ENCODE results near the gene STXBP4.
"Not testable (repeated sequence)": the region's sequence is repeated elsewhere in the genome, so short reads cannot be mapped to it uniquely, and the experiment has no call there.

Gene STXBP4

GRCh38 chr17:55040611-55041010 lies 72.0 kb downstream of the STXBP4 start:
- FAIRE-seq (no peak), DNase-seq (ENCODE audit: low spot score) (no peak)

DNA sequence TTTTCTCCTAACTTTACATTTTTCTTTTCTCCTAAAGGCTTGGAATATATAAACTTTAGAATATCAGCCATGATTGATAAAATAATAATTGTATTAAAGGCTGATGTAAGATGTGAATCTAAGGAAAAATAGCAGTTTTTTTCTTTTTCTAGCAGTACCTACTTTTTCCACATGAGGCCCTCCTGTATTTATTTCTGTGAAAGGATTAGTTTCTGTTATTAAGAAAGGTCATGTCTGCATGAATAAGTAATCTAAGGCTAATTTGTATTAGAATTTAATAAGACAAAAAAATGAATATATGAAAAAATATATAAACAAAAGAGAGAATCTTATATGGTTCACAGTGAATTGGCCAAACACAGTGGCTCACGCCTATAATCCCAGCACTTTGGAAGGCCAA lies 85.3 kb downstream of the STXBP4 start:
- FAIRE-seq = peak; percentile 51
- DNase-seq (ENCODE audit: low spot score) = no peak

GRCh38 chr17:55054429-55054828 lies 85.9 kb downstream of the STXBP4 start:
- no peak for FAIRE-seq
- DNase-seq (ENCODE audit: low spot score) = no peak

DNA sequence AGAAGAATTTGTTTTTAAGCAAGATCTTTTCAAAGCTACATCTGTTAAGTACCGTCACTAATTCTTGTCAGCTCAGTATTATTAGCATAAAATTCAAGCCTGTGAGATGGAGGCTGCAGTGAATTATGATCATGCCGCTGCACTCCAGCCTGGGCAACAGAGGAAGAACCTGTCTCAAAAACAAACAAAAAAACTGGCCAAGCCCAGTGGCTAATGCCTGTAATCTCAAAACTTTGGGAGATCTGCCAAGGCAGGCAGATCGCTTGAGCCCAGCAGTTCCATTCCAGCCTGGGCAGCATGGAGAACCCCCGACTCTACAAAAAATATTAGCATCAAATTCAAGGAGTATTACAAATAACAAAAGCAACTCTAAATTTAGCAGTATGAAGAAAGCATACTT lies 88.0 kb downstream of the STXBP4 start:
- DNase-seq (ENCODE audit: low spot score) (no peak), FAIRE-seq (no peak)

- FAIRE-seq = no peak
- DNase-seq (ENCODE audit: low spot score) = no peak
Measured at GRCh38 chr17:55057184-55057583, 88.6 kb downstream of the STXBP4 start.

DNA sequence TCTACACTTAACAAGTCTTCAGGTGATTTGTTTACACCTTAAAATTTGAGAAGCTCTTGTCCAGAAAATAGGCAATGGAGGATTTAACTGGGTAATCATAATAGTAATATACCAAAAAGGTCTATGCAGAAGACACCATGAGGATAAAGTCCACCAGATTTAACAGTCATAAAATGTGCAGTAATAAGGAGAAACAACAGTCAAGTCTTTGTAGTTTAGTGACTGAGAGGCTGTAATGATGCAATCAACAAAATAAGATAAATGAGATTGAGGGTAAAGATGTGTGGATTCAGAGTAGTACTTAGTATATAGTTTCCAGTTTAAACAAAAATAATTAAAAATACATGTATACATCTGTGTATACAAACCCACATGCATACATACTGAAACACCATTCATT lies 91.2 kb downstream of the STXBP4 start:
- DNase-seq (ENCODE audit: low spot score) (no peak), FAIRE-seq (no peak)

DNA sequence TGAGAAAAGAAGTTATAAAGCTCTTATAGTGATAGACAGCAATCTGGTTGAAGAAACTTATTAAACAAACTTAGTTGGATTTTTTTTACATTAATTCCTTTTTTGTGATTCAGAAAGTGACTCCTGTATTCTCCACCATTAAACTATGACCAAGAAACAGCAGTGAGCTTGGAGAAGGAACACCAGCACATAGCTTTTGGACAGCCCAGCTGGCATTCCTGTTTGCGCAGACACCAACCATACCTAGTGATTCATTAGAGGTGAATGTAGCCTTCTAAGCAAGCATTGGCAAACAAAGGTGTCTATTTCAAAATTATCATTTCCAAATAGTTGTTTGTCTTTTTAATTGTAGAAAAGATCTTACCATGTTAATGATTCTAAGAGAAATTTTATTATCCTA lies 94.4 kb downstream of the STXBP4 start:
- FAIRE-seq = no peak
- DNase-seq (ENCODE audit: low spot score) = no peak

DNA sequence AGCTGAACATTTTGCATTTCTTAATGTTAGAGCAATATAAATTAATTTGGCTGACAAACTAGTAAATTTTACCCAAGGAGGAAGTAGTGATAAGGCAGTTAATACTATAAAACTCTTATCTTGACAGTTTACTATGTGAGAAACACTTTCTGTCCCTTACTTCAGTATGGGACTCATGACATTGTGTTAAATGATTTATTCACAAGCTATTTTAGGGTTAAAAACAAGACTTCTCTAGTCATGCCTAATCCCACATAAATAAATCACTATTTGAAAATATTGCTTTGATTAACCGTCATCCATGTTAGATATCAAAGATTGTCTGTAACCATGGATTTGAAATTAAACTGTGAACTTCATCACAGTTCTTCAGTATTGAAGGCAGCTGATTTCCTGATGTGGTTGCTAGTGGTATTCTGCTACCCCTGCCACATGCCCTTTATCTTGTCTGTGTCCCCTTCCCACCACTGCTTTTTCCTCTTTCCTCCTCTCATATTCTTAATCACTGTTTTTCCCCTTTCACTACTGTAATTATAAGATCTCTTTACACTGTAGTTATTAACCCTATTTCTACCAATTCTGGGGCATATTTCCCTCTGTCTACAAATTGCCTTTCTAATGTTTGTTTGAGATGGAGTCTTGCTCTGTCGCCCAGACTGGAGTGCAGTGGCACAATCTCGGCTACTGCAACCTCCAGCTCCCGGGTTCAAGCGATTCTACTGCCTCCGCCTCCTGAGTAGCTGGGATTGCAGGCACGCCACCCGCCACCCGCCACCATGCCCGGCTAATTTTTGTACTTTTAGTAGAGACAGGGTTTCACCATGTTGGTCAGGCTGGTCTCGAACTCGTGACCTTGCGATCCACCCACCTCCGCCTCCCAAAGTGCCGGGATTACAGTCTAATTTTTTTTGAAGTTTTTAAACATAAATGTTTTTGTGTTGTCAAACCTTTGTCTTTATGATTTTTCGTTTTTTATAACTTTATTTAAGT lies 95.6 kb downstream of the STXBP4 start:
- FAIRE-seq (no peak), DNase-seq (ENCODE audit: low spot score) (no peak)

DNA sequence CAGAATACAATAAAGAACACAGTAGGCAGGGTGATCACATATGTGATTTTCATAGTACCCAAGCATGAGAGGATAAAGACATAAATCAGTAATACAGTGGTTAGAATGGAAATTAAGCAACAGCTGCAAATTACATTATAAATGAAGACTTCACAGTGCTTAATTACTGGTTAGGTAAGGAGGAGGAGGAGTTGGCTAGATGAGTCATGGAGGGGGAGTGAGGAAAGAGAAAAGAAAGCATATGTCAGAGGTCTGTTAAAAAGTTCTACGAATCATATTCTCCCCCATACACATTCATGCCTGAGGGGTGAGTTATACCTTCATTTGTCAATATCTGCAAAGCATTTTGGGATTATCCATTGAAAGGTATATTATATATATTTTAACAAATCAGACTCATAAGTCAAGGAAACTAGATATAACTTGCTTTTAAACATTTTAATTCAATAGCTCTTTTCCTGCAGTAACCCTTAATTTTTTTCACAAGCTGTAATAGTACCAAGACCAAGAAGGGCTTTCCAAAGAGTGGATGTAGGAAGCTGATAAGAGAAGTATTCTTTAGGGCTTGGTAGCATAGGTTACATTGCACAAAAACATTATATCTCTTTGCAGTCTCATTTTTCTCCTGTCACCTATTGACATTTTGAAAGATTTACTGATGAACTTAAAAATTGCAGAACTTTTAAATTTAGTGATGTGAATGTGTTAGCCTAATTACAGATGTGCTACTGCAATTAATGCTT lies 99.3 kb downstream of the STXBP4 start:
- no peak for FAIRE-seq
- no peak for DNase-seq (ENCODE audit: low spot score)

- FAIRE-seq (no peak), DNase-seq (ENCODE audit: low spot score) (no peak)
Measured at GRCh38 chr17:55068862-55069811, 100.6 kb downstream of the STXBP4 start.

DNA sequence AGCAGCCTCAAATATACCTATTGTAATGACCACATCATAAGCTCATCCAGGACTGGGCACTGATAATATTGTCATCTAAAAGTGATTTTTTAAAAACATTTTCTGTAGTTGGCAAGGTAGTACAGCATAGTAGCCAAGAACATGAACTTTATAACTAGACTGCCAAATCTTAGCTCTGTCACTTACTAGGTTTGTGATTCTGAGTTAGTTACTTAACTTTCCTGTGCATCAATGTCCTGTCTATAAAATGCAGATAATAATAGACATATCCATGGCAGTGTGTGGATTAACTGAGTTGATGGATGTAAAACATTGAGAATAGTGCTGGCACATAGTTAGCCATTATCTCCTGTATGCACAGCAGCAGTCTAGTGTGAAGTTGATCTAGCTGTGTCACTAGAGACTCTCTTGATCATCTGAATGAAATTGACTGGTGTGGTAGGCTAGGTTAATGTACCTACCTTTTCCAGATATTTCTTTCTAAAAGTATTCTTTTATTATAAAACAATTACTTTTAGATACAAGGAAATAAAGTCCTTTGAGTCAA lies 101.5 kb downstream of the STXBP4 start:
- FAIRE-seq (no peak), DNase-seq (ENCODE audit: low spot score) (no peak)

- FAIRE-seq = no peak
- DNase-seq (ENCODE audit: low spot score) = no peak
Measured at GRCh38 chr17:55072898-55073297, 104.3 kb downstream of the STXBP4 start.

GRCh38 chr17:55073467-55073866 lies 104.9 kb downstream of the STXBP4 start:
- FAIRE-seq; DNase-seq (ENCODE audit: low spot score): not testable (repeated sequence)

DNA sequence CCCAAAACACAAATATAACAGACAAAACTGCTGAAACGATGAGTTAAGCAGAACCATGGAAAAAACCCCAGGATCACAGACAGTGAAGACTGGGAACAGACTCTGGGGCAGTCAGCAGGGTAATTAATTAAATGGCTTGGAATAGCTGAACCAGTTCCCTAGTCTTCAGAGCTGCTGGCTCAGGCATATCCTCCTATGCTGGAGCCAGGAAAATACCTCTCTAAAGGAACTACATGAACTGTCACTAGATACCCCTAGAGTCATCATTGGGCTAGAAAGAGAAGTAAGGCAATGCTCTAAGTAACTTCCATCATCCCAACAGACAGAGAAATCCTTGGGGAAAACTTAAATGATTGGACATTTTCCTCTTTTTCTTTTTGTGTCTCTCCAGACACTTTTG lies 113.0 kb downstream of the STXBP4 start:
- DNase-seq (ENCODE audit: low spot score) (no peak), FAIRE-seq (no peak)

GRCh38 chr17:55086635-55087058 lies 118.1 kb downstream of the STXBP4 start:
- DNase-seq (ENCODE audit: low spot score) (peak; percentile 31), FAIRE-seq (peak; percentile 42)

GRCh38 chr17:55089256-55089655 lies 120.7 kb downstream of the STXBP4 start:
- FAIRE-seq (no peak), DNase-seq (ENCODE audit: low spot score) (no peak)

- no peak for FAIRE-seq
- DNase-seq (ENCODE audit: low spot score) = no peak
Measured at GRCh38 chr17:55090079-55090492, 121.5 kb downstream of the STXBP4 start.

GRCh38 chr17:55093353-55093752 lies 124.8 kb downstream of the STXBP4 start:
- FAIRE-seq (no peak), DNase-seq (ENCODE audit: low spot score) (no peak)

- FAIRE-seq (no peak), DNase-seq (ENCODE audit: low spot score) (no peak)
Measured at GRCh38 chr17:55098765-55099164, 130.2 kb downstream of the STXBP4 start.

GRCh38 chr17:55110521-55110920 lies 142.0 kb downstream of the STXBP4 start:
- no peak for FAIRE-seq

DNA sequence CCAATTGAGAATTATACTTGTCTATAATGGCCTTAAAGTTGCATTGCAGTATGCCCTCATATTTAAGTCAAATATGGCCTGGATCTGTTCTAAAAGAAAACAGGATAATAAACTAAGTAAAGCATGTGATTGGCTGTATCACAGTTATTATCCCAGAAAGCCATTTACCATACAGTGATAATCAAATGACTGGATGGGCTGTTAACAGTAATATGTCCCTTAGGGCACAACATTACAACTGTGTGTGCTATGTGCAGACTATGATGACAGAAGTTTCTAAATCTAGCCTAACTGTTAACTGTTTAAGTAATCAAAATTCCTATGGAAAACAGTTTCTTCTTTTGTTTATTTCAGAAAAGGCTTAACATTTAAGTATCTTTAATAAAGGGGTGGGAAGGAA lies 145.7 kb downstream of the STXBP4 start:
- no peak for FAIRE-seq

More at GRCh38 chr17:55110521-55110920, 142.0 kb downstream of the STXBP4 start:
- DNase-seq (ENCODE audit: low spot score) = no peak

More for the DNA sequence above, 145.7 kb downstream of the STXBP4 start:
- no peak for DNase-seq (ENCODE audit: low spot score)

Data from RCC 7860 (cell line).